H7 (cell line): Measurements from ENCODE around the gene MESD. TPM values are rescaled to one million over a fixed set of nuclear protein-coding genes. Genes with fewer than 3 reads are reported as not detected.

Experiments used
- DNase-seq: peaks from one replicate; pipeline ENCODE4 v3.0.0; 2012
- H3K27me3 ChIP-seq: 2 replicates; pipeline ENCODE4 v1.6.0; 2011; ENCODE audit warnings: mild to moderate bottlenecking, low read length; ENCODE audit not compliant: control insufficient read depth, insufficient read depth
- H3K36me3 ChIP-seq: replicated peaks from 2 replicates; pipeline ENCODE4 v1.5.1; 2011; ENCODE audit warnings: low read length; ENCODE audit not compliant: control insufficient read depth, insufficient read depth
- H3K4me3 ChIP-seq: 2 replicates; pipeline ENCODE4 v1.5.1; 2011; ENCODE audit warnings: low read depth, mild to moderate bottlenecking, control low read depth, low read length, moderate library complexity; ENCODE audit not compliant: insufficient read depth
- total RNA-seq: library from RNA; depleted of rRNA; stranded (reverse); fragments of >200 nt; shearing (Covaris generic); gene quantifications from 2 replicates; pipeline ENCODE4 v1.2.3, GENCODE V29; 2014; rRNA removed

MESD gene
- total RNA-seq, 1 experiment from 2014 or later = 24.0 TPM

DNA sequence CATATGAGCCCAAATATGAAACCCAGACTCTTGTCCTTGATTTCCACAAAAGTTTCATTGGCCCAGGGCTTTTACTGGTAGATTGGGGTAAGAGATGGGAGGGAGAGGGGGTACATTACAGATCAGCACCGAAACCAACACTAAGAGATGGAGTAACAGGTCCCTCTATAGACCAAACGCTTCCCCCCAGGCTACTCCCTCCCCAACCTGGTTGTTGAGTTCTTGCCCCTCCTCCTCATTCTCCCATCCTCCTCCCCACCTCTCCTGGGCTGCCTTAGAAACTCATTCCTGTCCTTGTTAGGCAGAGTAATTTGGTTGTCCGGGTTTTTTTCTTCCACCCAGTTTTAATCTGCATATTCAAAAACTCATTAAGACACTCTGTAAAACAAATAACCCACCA, 74.1 kb downstream of the MESD start:
- no peaks in the 10 kb centered on the region for H3K36me3 ChIP-seq
- peak; percentile 91 for DNase-seq
- no peak overlapping the region for H3K4me3 ChIP-seq
- no peaks in the 10 kb centered on the region for H3K27me3 ChIP-seq

- H3K27me3 ChIP-seq = no peaks in the 10 kb centered on the region
- no peak overlapping the region for H3K4me3 ChIP-seq
- no peak for DNase-seq
- H3K36me3 ChIP-seq = no peaks in the 10 kb centered on the region
These were observed 76.1 kb downstream of the MESD start for GRCh38 chr15:80913541-80913940.

GRCh38 chr15:80912673-80913072, 76.9 kb downstream of the MESD start:
- DNase-seq = no peak
- no peak overlapping the region for H3K4me3 ChIP-seq
- H3K36me3 ChIP-seq = 0 out of 2 replicates have a peak, but pooled peaks cover 2% of the 10 kb centered on the region

GRCh38 chr15:80911821-80912220, 77.8 kb downstream of the MESD start:
- DNase-seq = no peak
- no peak overlapping the region for H3K4me3 ChIP-seq
- H3K36me3 ChIP-seq = 0 out of 2 replicates have a peak, but pooled peaks cover 2% of the 10 kb centered on the region
- H3K27me3 ChIP-seq = no peaks in the 10 kb centered on the region

More at GRCh38 chr15:80912673-80913072, 76.9 kb downstream of the MESD start:
- H3K27me3 ChIP-seq = no peaks in the 10 kb centered on the region

DNA sequence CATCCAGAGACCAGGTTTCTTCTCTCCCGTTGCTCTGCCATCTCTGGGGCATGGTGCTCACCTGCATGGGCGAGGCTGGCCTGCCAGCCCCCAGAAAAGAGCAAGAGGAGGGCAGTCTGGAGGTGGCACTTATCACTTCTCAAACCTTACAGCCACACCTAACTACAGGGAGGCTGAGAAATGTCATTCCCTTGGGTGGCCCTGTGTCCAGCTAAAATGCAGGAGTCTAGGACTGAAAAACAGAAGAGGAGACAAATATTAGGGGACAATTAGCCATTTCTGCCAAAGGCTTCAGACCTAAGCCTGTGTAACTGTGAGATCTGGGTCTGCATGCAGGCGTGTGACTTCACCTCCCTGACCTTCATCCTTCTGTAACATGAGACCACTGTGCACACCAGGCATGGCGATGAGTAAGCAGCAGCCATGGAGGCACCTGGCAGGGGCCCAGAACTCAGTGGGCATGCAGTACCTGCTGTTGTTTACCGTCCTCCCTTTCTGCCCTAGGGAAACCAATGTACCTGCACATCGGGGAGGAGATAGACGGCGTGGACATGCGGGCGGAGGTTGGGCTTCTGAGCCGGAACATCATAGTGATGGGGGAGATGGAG, 83.4 kb downstream of the MESD start:
- no peaks in the 10 kb centered on the region for H3K27me3 ChIP-seq
- no peak for DNase-seq
- H3K4me3 ChIP-seq = no peak overlapping the region
- H3K36me3 ChIP-seq = peaks cover 2% of the 10 kb centered on the region; the same call in 1 of the 2 replicates

DNA sequence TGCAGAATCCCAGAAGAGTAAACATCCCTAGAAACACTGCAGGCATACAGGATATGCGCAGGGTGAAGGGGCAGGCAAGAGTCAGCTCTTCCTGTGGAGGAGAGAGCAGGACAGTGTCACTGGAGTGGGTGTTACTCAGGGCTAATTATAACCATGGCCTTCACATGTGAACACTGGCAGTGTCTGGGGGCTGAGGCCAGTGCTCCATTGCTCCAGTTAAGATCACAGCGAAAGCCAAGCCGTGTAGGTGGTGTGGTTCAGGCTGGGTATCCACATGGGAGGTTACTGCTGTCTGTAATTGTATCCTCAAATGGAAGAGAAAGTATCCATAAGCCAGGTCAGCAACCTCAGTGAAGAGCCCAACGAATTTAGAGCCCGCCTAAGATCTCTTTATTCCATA, 84.6 kb downstream of the MESD start:
- no peak for DNase-seq
- H3K27me3 ChIP-seq = no peaks in the 10 kb centered on the region
- H3K36me3 ChIP-seq = peaks cover 2% of the 10 kb centered on the region; the same call in 1 of the 2 replicates
- H3K4me3 ChIP-seq = no peak overlapping the region

DNA sequence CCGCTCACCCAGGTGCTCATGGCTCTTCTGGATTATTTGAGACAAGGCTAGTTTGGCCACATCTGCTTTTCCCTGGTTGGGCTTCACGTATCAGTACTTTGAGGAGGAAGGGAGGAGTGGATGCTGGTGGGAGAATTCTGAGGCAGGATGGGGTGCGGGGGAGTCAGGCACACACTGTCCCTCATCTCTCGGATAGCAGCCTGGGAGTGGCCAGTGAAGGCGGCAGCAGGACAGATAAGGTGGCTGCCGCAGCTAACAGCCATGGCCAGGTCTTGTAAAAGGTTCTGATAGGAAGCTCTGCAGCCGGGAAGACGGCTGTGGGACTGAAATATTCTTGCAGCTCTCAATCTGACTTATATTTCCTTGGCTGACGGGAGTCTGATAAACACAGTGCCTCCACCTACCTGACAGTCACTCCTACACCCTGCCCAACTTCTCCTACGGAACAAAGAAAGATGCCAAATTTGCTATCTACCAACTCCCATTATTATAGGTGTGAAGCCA, 87.3 kb downstream of the MESD start:
- H3K36me3 ChIP-seq = no peaks in the 10 kb centered on the region; the same call in 1 of the 2 replicates
- DNase-seq = no peak
- no peaks in the 10 kb centered on the region for H3K27me3 ChIP-seq
- no peak overlapping the region for H3K4me3 ChIP-seq

GRCh38 chr15:80898040-80898439, 91.6 kb downstream of the MESD start:
- no peaks in the 10 kb centered on the region for H3K36me3 ChIP-seq
- no peak overlapping the region for H3K4me3 ChIP-seq
- no peaks in the 10 kb centered on the region for H3K27me3 ChIP-seq
- no peak for DNase-seq

Other genes starting within 250 kb of the MESD start
- 0.03 TPM in 1 of 2 replicates, not detected in the other for gene CEMIP, start 210.4 kb downstream of the MESD start, total RNA-seq
- 34.5 and 38.4 TPM in 2 replicates for gene TLNRD1, start 11.1 kb upstream of the MESD start, total RNA-seq
- 0.59 TPM in 1 of 2 replicates, not detected in the other for gene CFAP161, start 144.5 kb upstream of the MESD start, total RNA-seq
- 1.4 TPM in 1 of 2 replicates, not detected in the other for gene IL16, start 207.1 kb upstream of the MESD start, total RNA-seq